HG03354 (cell line): ENCODE data around the gene WARS2.

Experiments
- ATAC-seq: cut with Tn5 transposase; IDR thresholded peaks from one replicate; pipeline ENCODE4 v1.9.1; 2021; ENCODE audit warnings: mild to moderate bottlenecking; ENCODE audit not compliant: unreplicated experiment, poor library complexity, severe bottlenecking

Gene WARS2

GRCh38 chr1:119091618-119092017 is 48.8 kb downstream of the WARS2 start:
- ATAC-seq: no peak

- no peak for ATAC-seq
These were observed 50.2 kb downstream of the WARS2 start for GRCh38 chr1:119090250-119090649.

DNA sequence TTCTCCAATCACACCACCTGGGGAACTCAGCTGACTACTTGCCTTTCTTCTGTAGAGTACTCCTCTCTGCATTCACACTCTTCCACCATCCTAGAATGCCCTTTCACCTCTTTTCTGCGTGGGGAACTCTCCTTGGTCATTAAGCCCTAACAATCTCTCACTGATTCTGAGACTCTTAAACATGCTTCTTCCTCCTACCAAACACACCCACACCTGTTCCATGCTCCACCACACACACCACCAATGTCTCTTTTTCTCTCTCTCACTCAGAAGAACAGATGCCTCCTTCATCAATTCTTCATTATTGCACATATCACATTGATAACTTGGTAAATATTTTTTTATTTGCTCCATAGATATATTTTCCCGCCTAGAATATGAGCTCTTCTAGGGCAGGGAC is 53.6 kb downstream of the WARS2 start:
- ATAC-seq: no peak

DNA sequence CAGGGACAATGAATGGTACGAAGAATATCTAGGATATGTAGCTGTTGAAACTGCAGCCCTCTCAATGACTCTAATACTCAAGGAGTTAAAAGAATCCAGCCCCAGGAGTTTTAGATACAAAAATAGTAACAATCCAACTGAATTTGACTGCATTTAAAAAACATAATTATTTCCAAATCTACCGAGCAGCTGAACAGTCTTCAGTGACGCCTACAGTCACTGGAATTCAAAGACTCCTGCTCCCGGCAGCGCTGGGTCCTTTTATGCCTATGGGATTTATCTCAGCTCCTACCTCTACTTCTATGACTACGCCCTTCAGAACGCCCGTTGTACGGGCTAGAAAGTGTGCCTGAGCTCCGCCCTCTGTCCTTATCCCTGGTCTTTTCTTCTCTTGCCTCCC is 55.7 kb downstream of the WARS2 start:
- no peak for ATAC-seq

DNA sequence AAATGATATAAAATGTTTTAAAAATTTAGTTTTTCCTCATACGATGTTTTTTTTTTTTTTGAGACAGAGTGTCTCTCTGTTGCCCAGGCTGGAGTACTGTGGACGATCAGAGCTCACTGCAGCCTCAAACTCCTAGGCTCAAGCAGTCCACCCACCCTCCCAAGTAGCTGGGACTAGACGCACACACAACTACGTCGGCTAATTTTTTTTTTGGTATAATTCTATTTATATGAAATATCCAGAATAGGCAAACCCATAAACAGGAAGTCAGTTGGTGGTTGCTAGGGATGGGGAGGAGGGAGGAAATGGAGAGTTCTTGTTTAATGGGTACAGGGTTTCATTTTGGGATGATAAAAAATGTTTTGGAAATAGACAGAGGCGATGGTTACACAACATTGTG is 56.5 kb downstream of the WARS2 start:
- ATAC-seq: no peak

DNA sequence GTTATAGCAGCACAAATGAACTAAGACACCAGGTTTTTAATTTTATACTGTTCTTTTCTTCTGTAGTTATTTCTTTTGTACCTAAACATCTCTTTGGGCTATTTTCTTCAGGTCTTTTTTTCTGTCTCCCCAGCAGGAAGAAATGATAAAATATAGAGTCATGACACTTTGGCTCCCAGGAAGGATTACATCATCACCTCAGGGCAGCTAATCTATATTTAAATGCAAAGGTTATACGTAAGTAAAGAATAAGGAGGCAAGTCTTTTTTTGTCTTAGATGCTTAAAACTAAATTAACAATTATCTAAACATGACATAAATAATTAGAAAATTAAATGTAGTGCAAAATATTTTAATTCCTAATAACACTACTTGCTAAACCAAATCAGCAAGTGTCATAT is 57.0 kb downstream of the WARS2 start:
- no peak for ATAC-seq

DNA sequence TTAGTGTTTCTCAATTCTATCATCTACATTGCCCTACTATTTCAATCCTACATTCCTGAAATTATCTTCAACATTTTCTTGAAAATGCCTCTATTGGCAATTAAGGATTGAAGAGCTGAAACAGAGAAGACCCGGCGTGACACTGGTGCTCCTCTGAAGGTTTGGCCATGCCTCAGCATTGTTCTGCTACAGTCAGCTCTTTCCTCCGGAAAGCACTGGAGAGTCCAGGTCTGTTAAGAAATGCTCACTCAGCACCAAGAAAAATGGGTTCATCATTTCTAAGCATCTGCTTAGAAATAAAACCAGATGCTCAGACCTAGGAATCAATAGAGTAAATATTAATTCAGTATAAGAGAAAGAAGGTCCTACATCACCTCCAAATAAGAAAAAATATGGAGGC is 58.8 kb downstream of the WARS2 start:
- ATAC-seq: no peak

- no peak for ATAC-seq
These were observed 59.2 kb downstream of the WARS2 start for GRCh38 chr1:119081267-119081666.

- no peak for ATAC-seq
These were observed 59.9 kb downstream of the WARS2 start for GRCh38 chr1:119080586-119080985.

GRCh38 chr1:119079881-119080280 is 60.6 kb downstream of the WARS2 start:
- no peak for ATAC-seq

GRCh38 chr1:119075614-119076013 is 64.8 kb downstream of the WARS2 start:
- no peak for ATAC-seq

- no peak for ATAC-seq
These were observed 69.1 kb downstream of the WARS2 start for GRCh38 chr1:119071321-119071720.

DNA sequence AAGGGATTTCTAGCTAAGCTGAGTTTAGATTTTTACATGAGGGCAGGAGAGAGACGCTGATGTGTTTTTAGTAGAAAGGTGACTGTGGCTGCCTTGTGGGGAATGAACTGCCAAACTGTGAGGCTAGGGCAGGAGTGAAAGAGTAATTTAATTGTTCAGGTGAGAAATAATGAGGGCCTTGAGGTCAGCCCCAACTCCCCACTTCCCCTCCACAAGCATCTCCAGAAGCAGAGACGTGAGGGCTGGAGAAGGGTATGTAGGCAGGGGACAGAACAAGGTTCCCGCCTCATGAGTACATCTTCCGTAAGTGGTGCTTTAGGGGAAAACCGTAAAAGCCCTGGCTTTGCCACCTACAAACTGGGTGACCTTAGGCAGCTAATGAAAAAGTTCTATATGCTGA is 70.8 kb downstream of the WARS2 start:
- ATAC-seq: no peak

GRCh38 chr1:119068427-119068826 is 72.0 kb downstream of the WARS2 start:
- no peak for ATAC-seq

DNA sequence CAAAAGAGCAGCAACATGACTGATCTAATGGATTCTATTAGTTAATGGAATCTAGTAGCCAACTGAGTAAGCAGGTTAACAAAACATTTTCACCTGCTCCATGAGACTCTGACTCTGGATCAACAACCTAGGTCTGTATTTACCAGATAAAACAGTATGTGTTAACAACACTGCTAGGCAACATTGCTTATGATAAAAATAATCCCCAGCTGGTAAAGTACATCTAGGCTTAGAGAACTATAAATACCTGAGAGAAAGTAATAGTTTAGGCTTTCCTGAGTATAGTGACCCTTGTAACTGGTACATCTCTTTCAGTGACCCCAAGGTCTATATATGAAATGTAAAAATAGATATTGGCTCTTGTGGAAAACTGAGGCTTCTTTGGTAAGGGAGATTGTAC is 78.8 kb downstream of the WARS2 start:
- ATAC-seq: no peak

- ATAC-seq: no peak
These were observed 84.9 kb downstream of the WARS2 start for GRCh38 chr1:119055568-119055967.

DNA sequence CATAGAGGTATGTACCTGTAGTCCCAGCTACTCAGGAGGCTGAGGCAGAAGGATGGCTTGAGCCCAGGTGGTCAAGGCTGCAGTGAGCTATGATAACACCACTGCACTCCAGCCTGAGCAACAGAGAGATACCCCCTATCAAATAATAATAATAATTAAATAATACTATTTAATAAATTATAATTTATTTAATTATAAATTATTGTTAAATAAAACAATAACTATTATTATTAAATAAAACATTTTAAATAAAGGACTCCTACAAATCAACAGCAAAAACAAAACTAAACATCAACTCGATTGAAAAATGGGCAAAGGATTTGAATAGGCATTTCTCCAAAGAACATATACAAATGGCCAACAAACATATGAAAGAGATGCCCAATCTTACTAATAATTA is 86.5 kb downstream of the WARS2 start:
- ATAC-seq: no peak

GRCh38 chr1:119052267-119052666 is 88.2 kb downstream of the WARS2 start:
- no peak for ATAC-seq

GRCh38 chr1:119048624-119049404 is 91.6 kb downstream of the WARS2 start:
- no peak for ATAC-seq

DNA sequence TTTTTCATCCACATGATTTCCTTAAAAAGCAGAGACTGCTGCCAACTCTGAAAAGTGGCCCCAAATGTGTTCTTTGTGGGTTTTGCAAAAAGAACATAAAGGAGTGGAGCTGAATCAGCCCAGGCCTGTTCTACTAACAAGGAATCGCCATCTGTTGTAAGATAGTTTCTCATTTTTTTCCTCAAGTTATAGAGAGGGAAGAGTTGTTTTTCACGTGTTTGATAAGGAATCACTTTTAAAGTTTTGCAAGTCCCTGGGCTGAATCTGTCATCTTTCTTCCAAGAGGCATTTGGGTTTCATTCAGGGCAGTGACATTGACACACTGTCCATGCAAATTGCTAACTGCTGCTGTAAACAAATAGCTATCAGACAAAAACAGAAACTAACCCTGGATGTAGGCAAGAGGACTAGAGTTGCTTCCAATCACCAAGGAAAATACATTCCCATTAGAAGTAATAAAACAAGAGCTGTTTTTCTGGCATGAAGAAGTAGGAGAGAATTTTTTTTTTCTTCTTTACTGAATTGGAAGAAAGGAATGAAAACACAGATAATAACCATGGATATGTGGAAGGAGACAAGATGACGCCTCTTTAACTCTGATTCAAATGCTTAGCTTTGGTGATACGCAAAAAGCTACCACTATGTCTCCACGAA is 93.5 kb downstream of the WARS2 start:
- ATAC-seq: no peak

GRCh38 chr1:119046429-119046784 is 94.0 kb downstream of the WARS2 start:
- ATAC-seq: no peak
